T-helper 1 cell treated with Interleukin-12 subunit alpha and Interleukin-12 subunit beta and Interleukin-4 antibody, amounts not matched to agents 30 μg/mL and 1 μg/mL, for 36 hours (primary cell): ENCODE measurements around the gene IFNLR1.

Source experiments
- H3K27ac Mint-ChIP-seq: one replicate; pipeline ENCODE4 v1.8.0; 2021; ENCODE audit warnings: mild to moderate bottlenecking, mixed read lengths
- H3K27me3 Mint-ChIP-seq: one replicate; pipeline ENCODE4 v1.8.0; 2021; ENCODE audit warnings: low read depth, mixed read lengths
- H3K36me3 Mint-ChIP-seq: one replicate; pipeline ENCODE4 v1.8.0; 2021; ENCODE audit warnings: low read depth, mixed read lengths
- H3K4me1 Mint-ChIP-seq: one replicate; pipeline ENCODE4 v1.8.0; 2021; ENCODE audit warnings: low read depth, mixed read lengths
- H3K4me3 Mint-ChIP-seq: one replicate; pipeline ENCODE4 v1.8.0; 2021; ENCODE audit warnings: mild to moderate bottlenecking, moderate library complexity, mixed read lengths
- H3K9me3 Mint-ChIP-seq: one replicate; pipeline ENCODE4 v1.8.0; 2021; ENCODE audit warnings: mixed read lengths

Gene IFNLR1

DNA sequence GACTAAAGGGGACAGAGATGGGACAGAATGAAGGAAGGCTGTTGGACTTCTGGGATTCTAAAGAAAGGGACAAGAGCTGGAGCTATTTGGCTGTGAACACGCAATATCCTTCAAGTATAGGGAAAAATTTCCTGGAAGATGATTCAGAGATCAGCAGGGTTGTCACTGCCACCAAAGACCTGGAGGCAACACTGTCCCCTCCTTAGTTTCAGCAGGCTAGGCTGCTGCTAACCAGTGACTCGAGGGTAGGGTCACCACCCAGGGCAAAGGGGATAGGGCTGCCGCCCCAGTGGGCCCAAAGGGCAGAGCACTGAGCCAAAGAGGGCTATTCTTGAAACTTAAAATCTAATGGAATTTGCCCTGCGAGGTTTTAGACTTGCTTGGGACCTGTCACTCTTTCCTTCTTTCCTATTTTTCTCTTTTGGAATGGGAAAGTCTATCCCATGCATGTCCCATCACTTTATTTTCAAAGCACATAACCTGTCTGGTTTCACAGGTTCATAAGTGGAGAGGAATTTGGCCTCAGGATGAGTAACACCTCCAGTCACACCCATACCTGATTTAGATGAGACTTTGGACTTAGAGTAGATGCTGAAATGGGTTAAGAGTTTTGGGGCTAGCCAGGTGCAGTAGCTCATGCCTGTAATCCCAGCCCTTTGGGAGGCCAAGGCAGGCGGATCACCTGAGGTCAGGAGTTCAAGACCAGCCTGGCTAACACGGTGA, 11.9 kb downstream of the IFNLR1 start:
- H3K27me3 Mint-ChIP-seq, result peaks cover 20% of the 10 kb centered on the region
- no peaks in the 10 kb centered on the region for H3K9me3 Mint-ChIP-seq
- no peak overlapping the region for H3K27ac Mint-ChIP-seq
- peaks cover 2% of the 10 kb centered on the region for H3K36me3 Mint-ChIP-seq
- no peak overlapping the region for H3K4me3 Mint-ChIP-seq
- no peaks in the 10 kb centered on the region for H3K4me1 Mint-ChIP-seq

DNA sequence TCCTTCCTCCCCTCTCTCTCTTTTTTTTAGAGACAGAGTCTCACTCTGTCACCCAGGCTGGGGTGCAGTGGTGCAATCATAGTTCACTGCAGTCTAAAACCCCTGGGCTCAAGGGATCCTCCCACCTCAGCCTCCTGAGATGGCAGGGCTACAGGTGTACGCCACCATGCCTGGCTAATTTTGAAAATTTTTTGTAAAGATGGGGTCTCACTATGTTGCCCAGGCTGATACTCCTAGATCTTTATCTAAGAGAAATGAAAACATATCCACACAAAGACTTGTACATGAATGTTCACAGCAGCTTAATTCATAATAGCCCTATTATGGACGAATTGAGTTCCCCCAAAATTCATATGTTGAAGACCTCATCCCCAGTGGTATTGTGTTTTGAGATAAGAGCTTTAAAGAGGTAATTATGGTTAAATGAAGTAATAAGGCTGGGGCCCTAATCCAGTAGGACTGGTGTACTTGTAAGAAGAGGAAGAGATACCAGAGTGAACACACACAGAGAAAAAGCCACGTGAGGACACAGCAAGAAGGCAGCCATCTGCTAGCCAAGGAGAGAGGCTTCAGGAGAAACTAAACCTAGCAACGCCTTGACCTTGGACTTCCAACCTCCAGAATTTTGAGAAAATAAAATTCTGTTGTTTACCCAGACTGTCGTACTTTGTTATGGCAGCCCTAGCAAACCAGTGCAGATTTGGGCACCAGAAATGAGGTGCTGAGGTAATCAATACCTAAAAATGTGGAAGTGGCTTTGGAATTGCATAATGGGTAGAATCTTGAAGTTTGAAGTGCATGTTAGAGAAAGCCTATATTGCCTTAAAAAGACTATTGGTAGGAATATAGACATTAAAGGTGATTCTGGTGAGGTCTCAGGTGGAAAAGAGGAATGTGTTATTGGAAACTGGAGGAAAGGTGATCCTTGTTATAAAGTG, 13.2 kb downstream of the IFNLR1 start:
- Mint-ChIP-seq H3K4me3 (no peak overlapping the region), H3K4me1 (no peaks in the 10 kb centered on the region), H3K27ac (no peak overlapping the region), H3K36me3 (peaks cover 2% of the 10 kb centered on the region), H3K9me3 (no peaks in the 10 kb centered on the region), H3K27me3 (peaks cover 20% of the 10 kb centered on the region)

DNA sequence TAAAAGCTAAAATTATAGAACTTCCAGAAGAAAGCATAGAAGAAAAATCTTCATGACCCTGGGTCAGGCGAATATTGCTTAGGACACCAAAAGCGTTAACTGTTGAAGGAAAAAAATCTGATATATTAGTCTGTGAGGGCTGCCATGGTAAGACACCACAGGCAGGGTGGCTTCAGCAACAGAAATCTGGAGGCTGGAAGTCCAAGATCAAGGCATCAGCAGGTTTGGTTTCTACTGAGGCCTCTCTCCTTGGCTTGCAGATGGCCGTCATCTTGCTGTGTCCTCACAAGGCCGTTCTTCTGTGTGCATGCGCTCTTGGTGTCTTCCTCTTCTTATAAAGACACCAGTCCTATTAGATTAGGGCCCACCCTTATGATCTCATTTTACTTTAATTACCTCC, 14.5 kb downstream of the IFNLR1 start:
- H3K36me3 Mint-ChIP-seq, result peaks cover 2% of the 10 kb centered on the region
- H3K4me1 Mint-ChIP-seq, result no peaks in the 10 kb centered on the region
- H3K27me3 Mint-ChIP-seq, result peaks cover 20% of the 10 kb centered on the region
- H3K9me3 Mint-ChIP-seq, result no peaks in the 10 kb centered on the region
- H3K27ac Mint-ChIP-seq, result no peak overlapping the region
- no peak overlapping the region for H3K4me3 Mint-ChIP-seq

DNA sequence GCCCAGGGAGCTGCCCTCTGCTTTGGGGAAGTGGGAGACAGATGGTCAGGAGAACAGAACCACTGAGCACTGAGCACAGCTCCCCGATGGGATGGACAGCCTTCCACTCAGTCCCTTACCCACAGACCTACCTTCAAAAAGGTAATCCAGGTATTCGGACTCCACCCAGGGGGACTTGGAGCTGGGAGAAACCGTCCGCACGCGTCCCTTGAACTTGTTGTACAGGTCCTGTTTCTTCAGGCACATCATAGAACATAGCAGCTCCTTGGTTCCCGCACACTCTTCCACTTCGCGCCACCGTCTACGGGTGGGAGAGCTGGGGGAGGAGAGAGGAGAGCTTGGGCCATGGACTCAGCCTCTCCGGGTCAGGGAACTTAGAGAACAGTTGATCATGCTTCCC, 17.8 kb downstream of the IFNLR1 start:
- Mint-ChIP-seq H3K27ac (no peak overlapping the region), H3K27me3 (peaks cover 15% of the 10 kb centered on the region), H3K9me3 (no peaks in the 10 kb centered on the region), H3K4me3 (no peak overlapping the region), H3K4me1 (no peaks in the 10 kb centered on the region), H3K36me3 (peaks cover 2% of the 10 kb centered on the region)

DNA sequence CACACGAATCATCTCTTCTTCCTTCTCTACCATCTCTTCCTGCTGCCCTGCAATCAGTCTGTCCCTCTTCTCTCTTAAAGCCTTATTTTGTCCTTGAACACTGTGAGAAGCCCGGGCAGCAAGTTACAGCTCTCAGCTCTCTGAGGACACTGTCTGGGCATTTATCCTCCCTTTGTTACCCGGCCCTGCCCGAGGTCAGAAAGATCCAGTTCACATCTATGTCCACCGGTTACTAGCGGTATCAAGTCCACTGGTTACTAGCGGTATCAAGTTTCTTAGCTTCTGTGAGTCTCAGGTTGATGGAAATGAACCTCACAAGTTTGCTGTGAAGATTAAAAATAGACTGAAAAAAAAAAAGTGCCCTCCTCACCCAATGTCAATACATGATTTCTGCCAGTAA, 18.8 kb downstream of the IFNLR1 start:
- Mint-ChIP-seq H3K4me1 (no peaks in the 10 kb centered on the region), H3K9me3 (no peaks in the 10 kb centered on the region), H3K27ac (no peak overlapping the region), H3K27me3 (peaks cover 6% of the 10 kb centered on the region), H3K4me3 (no peak overlapping the region), H3K36me3 (no peaks in the 10 kb centered on the region)

DNA sequence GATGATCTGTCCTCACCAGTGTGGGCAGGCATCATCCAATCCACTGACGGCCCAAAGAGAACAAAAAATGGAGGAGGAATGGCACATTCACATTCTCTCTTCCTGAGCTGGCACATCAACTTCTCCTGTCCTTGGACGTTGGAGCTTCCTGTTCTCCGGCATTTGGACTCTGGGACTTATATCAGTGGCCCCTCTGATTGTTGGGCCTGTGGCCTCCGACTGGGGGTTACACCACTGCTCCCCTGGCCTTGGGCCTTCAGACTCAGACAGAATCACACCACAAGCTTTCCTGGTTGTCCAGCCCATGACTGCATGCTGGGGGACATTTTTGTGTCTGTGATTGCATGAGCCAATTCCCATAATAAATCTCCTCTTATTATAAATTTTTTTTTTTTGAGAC, 20.1 kb downstream of the IFNLR1 start:
- H3K27ac Mint-ChIP-seq, result no peak overlapping the region
- no peaks in the 10 kb centered on the region for H3K36me3 Mint-ChIP-seq
- no peaks in the 10 kb centered on the region for H3K9me3 Mint-ChIP-seq
- no peak overlapping the region for H3K4me3 Mint-ChIP-seq
- peaks cover 6% of the 10 kb centered on the region for H3K27me3 Mint-ChIP-seq
- no peaks in the 10 kb centered on the region for H3K4me1 Mint-ChIP-seq

DNA sequence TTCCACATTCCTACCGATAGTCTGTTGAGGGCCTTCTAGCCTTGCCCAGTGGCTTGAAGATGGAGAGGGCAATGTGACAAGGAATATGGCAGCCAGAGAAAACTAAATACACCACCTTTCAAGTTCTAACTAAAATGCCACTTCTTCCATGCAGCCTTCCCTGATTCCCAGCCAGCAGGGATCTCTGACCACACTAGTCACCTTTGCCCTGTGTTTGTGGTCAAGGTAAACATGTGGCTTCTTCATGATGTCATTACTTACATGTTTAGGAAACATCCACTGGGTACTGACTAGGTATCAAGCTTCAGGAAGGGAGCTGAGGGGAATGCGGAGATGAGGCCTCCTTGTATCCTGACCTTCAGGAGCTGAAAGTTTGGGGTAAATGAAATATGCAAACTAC, 21.6 kb downstream of the IFNLR1 start:
- Mint-ChIP-seq H3K36me3 (no peaks in the 10 kb centered on the region), H3K4me1 (no peaks in the 10 kb centered on the region), H3K9me3 (no peaks in the 10 kb centered on the region), H3K27ac (no peak overlapping the region), H3K4me3 (no peak overlapping the region), H3K27me3 (peaks cover 1% of the 10 kb centered on the region)

DNA sequence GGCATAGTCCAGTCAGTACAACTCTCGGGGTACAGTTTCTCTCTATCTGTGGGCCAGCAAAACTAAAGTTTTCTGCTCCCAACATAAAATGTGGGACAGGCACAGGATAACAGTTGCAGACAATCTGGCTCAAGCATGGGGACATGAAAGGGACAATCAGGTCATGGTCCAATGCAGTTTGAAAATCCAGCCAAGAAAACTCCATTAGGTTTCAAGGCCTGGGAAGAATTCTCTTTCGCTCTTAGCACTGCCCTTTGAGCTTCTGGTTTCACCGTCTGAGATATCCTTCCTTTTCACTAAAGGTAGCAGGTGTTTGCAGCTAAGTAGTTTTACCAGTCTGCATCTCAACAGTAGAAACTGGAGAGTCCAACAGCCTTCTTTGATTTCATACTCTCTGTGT, 23.1 kb downstream of the IFNLR1 start:
- no peak overlapping the region for H3K4me3 Mint-ChIP-seq
- no peaks in the 10 kb centered on the region for H3K27me3 Mint-ChIP-seq
- no peak overlapping the region for H3K27ac Mint-ChIP-seq
- H3K9me3 Mint-ChIP-seq, result no peaks in the 10 kb centered on the region
- H3K36me3 Mint-ChIP-seq, result no peaks in the 10 kb centered on the region
- H3K4me1 Mint-ChIP-seq, result no peaks in the 10 kb centered on the region

DNA sequence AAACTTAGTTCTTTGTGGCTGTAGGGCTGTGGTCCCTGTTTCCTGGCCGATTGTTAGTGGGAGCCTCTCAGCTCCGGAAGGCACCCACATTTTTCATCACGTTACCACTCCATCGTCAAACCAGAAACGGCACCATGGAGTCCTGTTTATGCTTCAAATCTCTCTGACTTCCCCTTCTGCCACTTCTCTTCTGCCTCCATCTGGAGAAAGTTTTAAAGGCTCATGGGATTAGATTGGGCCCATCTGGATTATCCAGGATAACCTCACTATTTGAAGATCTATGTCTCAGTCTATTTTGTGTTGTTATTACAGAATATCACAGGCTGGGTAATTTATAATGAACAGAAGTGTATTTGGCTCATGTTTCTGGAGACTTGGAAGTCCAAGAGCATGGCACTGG, 24.9 kb downstream of the IFNLR1 start:
- no peaks in the 10 kb centered on the region for H3K4me1 Mint-ChIP-seq
- no peaks in the 10 kb centered on the region for H3K27me3 Mint-ChIP-seq
- no peak overlapping the region for H3K27ac Mint-ChIP-seq
- no peaks in the 10 kb centered on the region for H3K36me3 Mint-ChIP-seq
- H3K9me3 Mint-ChIP-seq, result no peaks in the 10 kb centered on the region
- no peak overlapping the region for H3K4me3 Mint-ChIP-seq

DNA sequence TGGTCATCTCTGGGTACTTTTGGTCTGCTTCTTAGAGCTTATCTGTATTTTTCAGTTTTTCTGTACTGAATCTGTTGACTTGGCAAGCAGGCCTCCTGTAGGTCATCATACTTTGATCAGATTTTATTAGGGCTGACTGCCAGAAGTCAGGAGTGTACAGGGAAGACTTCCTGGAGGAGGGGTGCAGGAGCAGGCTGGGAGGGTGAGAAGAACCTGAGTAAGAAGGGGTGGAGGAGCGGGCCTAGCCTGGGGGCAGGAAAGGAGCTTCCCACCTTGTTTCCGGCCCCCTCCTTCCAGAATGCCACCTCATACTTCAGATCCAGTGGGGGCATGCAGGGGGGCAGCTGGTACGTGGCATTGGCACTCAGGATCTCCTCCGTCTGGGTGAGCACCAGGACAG, 25.8 kb downstream of the IFNLR1 start:
- Mint-ChIP-seq H3K36me3 (no peaks in the 10 kb centered on the region), H3K9me3 (no peaks in the 10 kb centered on the region), H3K4me1 (no peaks in the 10 kb centered on the region), H3K27me3 (no peaks in the 10 kb centered on the region), H3K27ac (no peak overlapping the region), H3K4me3 (no peak overlapping the region)

DNA sequence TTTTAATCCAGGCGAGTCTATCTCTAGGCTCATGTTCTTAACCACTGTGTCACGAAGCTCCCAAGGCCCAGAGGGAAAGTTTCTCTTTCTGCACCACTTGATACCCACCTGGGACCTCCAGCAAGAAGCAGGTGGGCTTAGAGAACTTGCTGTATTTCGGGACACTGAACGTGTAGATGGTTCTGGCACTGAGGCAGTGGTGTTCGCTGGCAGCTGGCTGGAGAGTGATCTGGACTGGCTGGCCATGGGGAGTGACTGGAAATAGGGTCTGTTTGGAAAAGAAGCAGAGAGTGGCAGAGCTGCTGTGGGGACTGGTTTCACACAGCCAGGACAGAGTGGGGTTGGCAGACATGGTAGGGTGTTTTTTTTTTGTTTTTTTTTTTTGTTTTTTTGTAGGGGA, 27.7 kb downstream of the IFNLR1 start:
- no peaks in the 10 kb centered on the region for H3K36me3 Mint-ChIP-seq

DNA sequence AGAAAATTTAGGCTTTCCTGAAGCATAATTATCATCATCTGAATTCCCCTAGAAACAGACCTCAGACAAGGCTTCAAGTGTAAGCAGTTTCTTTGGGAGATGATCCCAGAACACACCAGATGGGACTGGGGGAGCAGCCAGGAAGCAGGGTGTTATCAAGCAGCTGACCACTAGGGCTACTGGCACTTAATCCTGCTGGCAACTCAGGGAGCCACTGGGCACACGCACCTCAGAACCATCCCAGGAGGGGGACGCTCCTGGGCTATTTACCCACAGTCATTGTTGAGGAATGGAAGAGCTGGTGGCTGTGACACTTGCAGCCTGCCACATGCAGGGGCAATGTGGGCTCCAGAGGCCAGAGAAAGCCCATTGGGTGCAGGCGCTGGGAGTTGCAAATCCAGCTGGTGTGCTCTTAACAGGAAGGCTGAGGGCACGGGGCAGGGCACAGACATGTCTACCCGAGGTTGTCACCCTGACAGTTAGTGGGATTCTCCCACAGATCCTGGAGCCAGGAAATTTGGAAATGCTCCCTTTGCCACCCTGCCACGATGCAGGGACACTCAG, 29.1 kb downstream of the IFNLR1 start:
- no peak overlapping the region for H3K4me3 Mint-ChIP-seq
- H3K4me1 Mint-ChIP-seq, result peaks cover 1% of the 10 kb centered on the region
- H3K9me3 Mint-ChIP-seq, result no peaks in the 10 kb centered on the region
- peaks cover 3% of the 10 kb centered on the region for H3K27me3 Mint-ChIP-seq
- H3K36me3 Mint-ChIP-seq, result no peaks in the 10 kb centered on the region
- no peak overlapping the region for H3K27ac Mint-ChIP-seq

More for the DNA sequence above, 27.7 kb downstream of the IFNLR1 start:
- Mint-ChIP-seq H3K27ac (no peak overlapping the region), H3K4me1 (peaks cover 1% of the 10 kb centered on the region), H3K4me3 (no peak overlapping the region), H3K9me3 (no peaks in the 10 kb centered on the region), H3K27me3 (no peaks in the 10 kb centered on the region)

DNA sequence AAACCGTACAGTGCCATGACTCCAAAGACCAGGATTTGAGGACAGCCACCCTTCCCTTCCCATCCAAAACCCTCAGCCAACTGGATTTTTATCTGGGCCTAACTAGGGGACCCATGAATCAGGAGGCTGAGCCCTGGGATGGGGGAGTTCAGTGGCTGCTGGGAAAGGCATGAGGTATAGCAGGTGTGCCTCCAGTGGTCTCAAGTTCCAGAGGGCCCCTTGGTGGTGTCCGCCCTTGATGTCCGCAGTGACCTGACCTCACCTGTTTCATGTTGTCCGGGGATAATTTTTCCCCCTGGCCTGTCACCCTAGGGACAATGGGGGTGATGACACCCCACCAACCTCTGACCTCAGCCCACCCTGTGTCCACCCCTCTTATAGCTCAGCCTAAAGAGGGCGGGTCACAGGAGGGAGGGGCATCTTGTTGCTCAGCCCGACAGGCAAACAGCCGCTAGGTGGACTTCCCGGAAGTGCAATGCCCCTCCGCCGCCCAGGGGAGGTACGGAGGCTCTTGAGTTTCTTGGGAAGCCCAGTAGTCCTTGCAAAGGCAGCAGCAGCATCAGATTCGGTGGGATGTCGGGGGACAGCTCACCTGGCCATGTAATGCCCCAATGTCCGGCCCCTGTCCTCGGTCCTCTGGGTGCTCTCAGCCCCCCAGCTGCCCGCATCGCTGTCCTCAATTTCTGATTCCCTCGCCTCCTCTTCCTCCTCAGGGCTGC, 30.4 kb downstream of the IFNLR1 start:
- Mint-ChIP-seq H3K27ac (no peak overlapping the region), H3K36me3 (no peaks in the 10 kb centered on the region), H3K4me3 (no peak overlapping the region), H3K9me3 (no peaks in the 10 kb centered on the region), H3K27me3 (peaks cover 11% of the 10 kb centered on the region), H3K4me1 (peaks cover 2% of the 10 kb centered on the region)

DNA sequence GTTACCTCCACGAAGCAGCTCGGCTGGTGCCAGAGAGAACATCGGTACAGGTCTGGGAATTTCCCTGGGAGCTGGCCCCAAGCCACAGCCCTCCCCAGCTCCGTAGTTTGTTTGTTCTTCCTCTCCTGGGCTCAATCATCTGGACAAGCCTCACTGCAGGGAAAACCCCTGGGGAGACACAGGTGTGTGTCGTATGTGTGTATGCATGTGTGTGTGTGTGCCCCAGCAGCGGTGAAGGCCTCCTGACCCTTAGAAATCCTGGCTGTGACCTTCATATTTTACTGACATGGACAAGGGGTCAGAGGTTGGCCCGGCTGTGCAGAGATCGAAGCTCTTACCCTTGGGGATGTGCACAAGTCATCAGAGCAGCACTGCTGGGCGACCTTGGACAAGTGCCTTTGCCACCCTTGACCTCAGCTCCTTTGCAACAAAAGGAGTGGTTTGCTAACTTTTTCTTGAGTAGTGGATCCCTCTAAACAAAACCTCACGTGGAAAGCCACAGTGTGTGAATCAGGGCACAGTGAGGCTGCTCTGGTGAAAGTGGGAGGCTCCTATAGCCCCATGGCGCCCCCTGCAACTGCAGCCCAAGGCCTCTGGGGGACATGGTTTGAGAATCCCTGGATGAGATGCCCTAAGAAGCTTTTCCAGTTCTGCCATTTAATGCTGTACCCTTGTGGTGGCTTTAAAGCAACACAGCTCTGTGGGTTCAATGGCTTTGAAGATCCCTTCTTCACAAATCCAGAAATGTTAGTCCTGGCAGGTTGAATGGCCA, 31.9 kb downstream of the IFNLR1 start:
- H3K27me3 Mint-ChIP-seq, result peaks cover 26% of the 10 kb centered on the region
- no peaks in the 10 kb centered on the region for H3K9me3 Mint-ChIP-seq
- H3K4me3 Mint-ChIP-seq, result no peak overlapping the region
- no peak overlapping the region for H3K27ac Mint-ChIP-seq
- H3K4me1 Mint-ChIP-seq, result peaks cover 14% of the 10 kb centered on the region
- H3K36me3 Mint-ChIP-seq, result no peaks in the 10 kb centered on the region
